Astrocyte (in vitro differentiated cells and primary cell): ENCODE measurements around the gene RXFP2. TPM values are rescaled to one million over a fixed set of nuclear protein-coding genes. Genes with fewer than 3 reads are reported as not detected.
A peak's percentile ranks its signal among the peaks of the same experiment; 100 is the strongest.

Source experiments
- DNase-seq: peaks from one replicate; pipeline ENCODE4 v3.0.0-alpha.2; 2010; ENCODE audit warnings: low read depth
- FAIRE-seq: peaks from 2 replicates; lab custom pipeline; 2011; peaks lifted over from hg19 to GRCh38; lab: Jason Lieb, UNC
- H2AFZ ChIP-seq: 2 replicates; pipeline ENCODE4 v1.6.0; 2012; ENCODE audit warnings: low read depth, low read length, inconsistent platforms
- H3K27ac ChIP-seq: 2 replicates; pipeline ENCODE4 v1.5.1; 2011; ENCODE audit warnings: low read depth, low read length, inconsistent platforms
- H3K27me3 ChIP-seq: 2 replicates; pipeline ENCODE4 v1.6.0; 2011; ENCODE audit warnings: low read length, inconsistent platforms; ENCODE audit not compliant: insufficient read depth
- H3K36me3 ChIP-seq: 2 replicates; pipeline ENCODE4 v1.5.1; 2011; ENCODE audit warnings: low read length, inconsistent platforms; ENCODE audit not compliant: insufficient read depth
- H3K4me1 ChIP-seq: 2 replicates; pipeline ENCODE4 v1.5.1; 2011; ENCODE audit warnings: low read length, inconsistent platforms; ENCODE audit not compliant: insufficient read depth
- H3K4me2 ChIP-seq: 2 replicates; pipeline ENCODE4 v1.6.0; 2012; ENCODE audit warnings: low read length, inconsistent platforms
- H3K4me3 ChIP-seq: 2 replicates; pipeline ENCODE4 v1.5.1; 2011; ENCODE audit warnings: low read depth, mild to moderate bottlenecking, low read length, inconsistent platforms; ENCODE audit not compliant: insufficient read depth
- H3K79me2 ChIP-seq: 2 replicates; pipeline ENCODE4 v1.6.0; 2012; ENCODE audit warnings: mild to moderate bottlenecking, low read length, inconsistent platforms; ENCODE audit not compliant: insufficient read depth
- H3K9ac ChIP-seq: 2 replicates; pipeline ENCODE4 v1.6.0; 2012; ENCODE audit warnings: mild to moderate bottlenecking, low read length, inconsistent platforms
- H3K9me3 ChIP-seq: 2 replicates; pipeline ENCODE4 v1.5.1; 2012; ENCODE audit warnings: low read depth, mild to moderate bottlenecking, low read length, inconsistent platforms; ENCODE audit not compliant: insufficient read depth
- H4K20me1 ChIP-seq: 2 replicates; pipeline ENCODE4 v1.6.0; 2012; ENCODE audit warnings: low read length, inconsistent platforms; ENCODE audit not compliant: insufficient read depth
- H3K27ac Mint-ChIP-seq: one replicate; pipeline ENCODE4 v1.8.0; 2021; ENCODE audit warnings: mild to moderate bottlenecking, mixed read lengths; ENCODE audit not compliant: unreplicated experiment
- H3K27me3 Mint-ChIP-seq: one replicate; pipeline ENCODE4 v1.8.0; 2021; ENCODE audit warnings: low read depth, mixed read lengths; ENCODE audit not compliant: unreplicated experiment
- H3K36me3 Mint-ChIP-seq: one replicate; pipeline ENCODE4 v1.8.0; 2021; ENCODE audit warnings: low read depth, mixed read lengths; ENCODE audit not compliant: unreplicated experiment
- H3K4me1 Mint-ChIP-seq: one replicate; pipeline ENCODE4 v1.8.0; 2021; ENCODE audit warnings: low read depth, mixed read lengths; ENCODE audit not compliant: unreplicated experiment
- H3K4me3 Mint-ChIP-seq: one replicate; pipeline ENCODE4 v1.8.0; 2021; ENCODE audit warnings: mild to moderate bottlenecking, moderate library complexity, mixed read lengths; ENCODE audit not compliant: unreplicated experiment
- H3K9me3 Mint-ChIP-seq: one replicate; pipeline ENCODE4 v1.8.0; 2021; ENCODE audit warnings: mild to moderate bottlenecking, mixed read lengths; ENCODE audit not compliant: unreplicated experiment
- CTCF ChIP-seq: IDR thresholded peaks from 2 replicates; pipeline ENCODE4 v1.5.1; 2011; ENCODE audit warnings: low read depth, mild to moderate bottlenecking, inconsistent platforms, low read length, moderate library complexity; ENCODE audit not compliant: insufficient read depth
- EZH2 ChIP-seq: IDR thresholded peaks from 2 replicates; pipeline ENCODE4 v1.6.1; 2012; ENCODE audit warnings: mild to moderate bottlenecking, low read length, inconsistent platforms; ENCODE audit not compliant: insufficient read depth
- total RNA-seq: library from RNA; stranded (reverse); gene quantifications from 2 replicates; pipeline ENCODE4 v1.2.1, GENCODE V29; 2021

Gene RXFP2
- total RNA-seq, 1 donor from 2014 or later, result not detected

DNA sequence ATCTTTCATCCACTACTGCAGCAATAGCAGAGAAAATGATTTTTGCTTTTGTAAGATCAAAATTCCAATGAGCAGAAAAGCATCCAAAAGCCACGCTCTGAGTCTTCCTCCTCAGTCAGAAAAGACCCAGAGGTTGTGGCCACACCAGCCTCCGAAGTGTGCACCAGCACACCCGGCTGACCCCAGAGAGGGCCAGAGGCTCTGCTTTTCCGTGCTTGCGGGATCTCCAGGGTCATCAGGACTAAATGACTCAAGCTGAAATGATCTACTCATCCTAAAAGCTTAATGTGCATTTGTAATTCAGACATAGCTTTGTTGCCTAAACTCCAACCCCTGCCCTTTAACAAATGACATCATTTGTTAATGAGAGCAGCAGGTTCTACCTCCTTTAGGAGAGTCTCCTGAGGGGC, 16.5 kb downstream of the RXFP2 start:
- Histone ChIP-seq H4K20me1 (no peaks in the 10 kb centered on the region), H3K9me3 (no peaks in the 10 kb centered on the region), H3K79me2 (no peaks in the 10 kb centered on the region), H3K9ac (peak overlapping the region; percentile 66), H3K4me1 (peaks cover 16% of the 10 kb centered on the region), H3K4me3 (peak overlapping the region; percentile 9), H3K36me3 (no peaks in the 10 kb centered on the region), H3K27ac (peak overlapping the region; percentile 93), H2AFZ (no peak overlapping the region), H3K27me3 (no peaks in the 10 kb centered on the region), H3K4me2 (peak overlapping the region; percentile 66)
- TF ChIP-seq CTCF (no peak), EZH2 (no peak)
- no peaks in the 10 kb centered on the region for H3K27me3 Mint-ChIP-seq
- H3K9me3 Mint-ChIP-seq, result no peaks in the 10 kb centered on the region
- no peaks in the 10 kb centered on the region for H3K36me3 Mint-ChIP-seq
- DNase-seq (peak; percentile 66), FAIRE-seq (no peak)
- H3K4me3 Mint-ChIP-seq, result peak overlapping the region; percentile 28
- H3K27ac Mint-ChIP-seq, result peak overlapping the region; percentile 98
- H3K4me1 Mint-ChIP-seq, result peaks cover 24% of the 10 kb centered on the region

DNA sequence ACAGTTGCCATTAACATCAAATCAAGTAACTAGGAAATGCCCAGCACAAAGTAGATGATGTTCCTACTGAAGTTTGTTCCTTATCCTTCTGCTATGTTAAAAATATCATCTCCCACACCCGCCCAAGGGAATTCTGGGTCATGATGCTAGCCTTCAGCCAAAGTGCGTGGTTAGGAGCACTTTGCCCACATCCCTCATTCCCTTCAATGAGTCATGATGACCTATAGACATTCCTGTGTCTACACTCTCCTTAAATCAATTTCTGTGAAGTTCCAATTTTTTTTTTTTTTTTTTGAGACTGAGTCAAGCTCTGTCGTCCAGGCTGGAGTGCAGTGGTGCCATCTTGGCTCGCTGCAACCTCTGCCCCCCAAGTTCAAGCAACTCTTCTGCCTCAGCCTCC, 17.0 kb downstream of the RXFP2 start:
- Mint-ChIP-seq H3K4me3 (no peak overlapping the region), H3K27me3 (no peaks in the 10 kb centered on the region), H3K36me3 (no peaks in the 10 kb centered on the region), H3K4me1 (peaks cover 22% of the 10 kb centered on the region), H3K27ac (peak overlapping the region; percentile 98), H3K9me3 (no peaks in the 10 kb centered on the region)
- H3K9me3 ChIP-seq, result no peaks in the 10 kb centered on the region
- H3K4me1 ChIP-seq, result peaks cover 15% of the 10 kb centered on the region
- TF ChIP-seq EZH2 (no peak), CTCF (no peak)
- peak overlapping the region; percentile 66 for H3K4me2 ChIP-seq
- peak overlapping the region; percentile 9 for H3K4me3 ChIP-seq
- H3K27me3 ChIP-seq, result no peaks in the 10 kb centered on the region
- H2AFZ ChIP-seq, result no peak overlapping the region
- DNase-seq (peak; percentile 94), FAIRE-seq (peak; percentile 80)
- no peaks in the 10 kb centered on the region for H4K20me1 ChIP-seq
- H3K36me3 ChIP-seq, result no peaks in the 10 kb centered on the region
- H3K79me2 ChIP-seq, result no peaks in the 10 kb centered on the region
- H3K27ac ChIP-seq, result peak overlapping the region; percentile 93
- H3K9ac ChIP-seq, result peak overlapping the region; percentile 66

DNA sequence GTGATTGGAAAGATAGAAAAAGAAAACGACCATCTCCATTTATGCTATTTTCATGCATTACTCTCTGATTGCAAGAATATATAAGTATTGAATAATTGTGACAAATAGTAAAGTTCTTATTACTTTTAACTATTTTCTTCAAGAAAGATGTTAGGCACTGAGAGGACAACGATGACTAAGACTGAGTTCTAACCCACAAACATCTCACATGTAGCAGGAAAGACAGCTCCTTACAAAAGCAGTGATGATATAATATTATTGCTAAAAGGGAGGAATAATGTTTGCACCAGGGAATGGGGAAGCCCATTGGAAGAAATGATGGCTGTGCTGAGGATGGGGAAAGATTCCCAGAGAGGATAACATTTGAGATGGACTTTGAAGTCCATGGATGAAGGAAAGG, 22.6 kb downstream of the RXFP2 start:
- Histone ChIP-seq H4K20me1 (no peaks in the 10 kb centered on the region), H3K36me3 (no peaks in the 10 kb centered on the region), H3K4me1 (peaks cover 20% of the 10 kb centered on the region), H3K27ac (no peak overlapping the region), H3K27me3 (no peaks in the 10 kb centered on the region), H3K4me2 (no peak overlapping the region), H2AFZ (no peak overlapping the region), H3K9me3 (no peaks in the 10 kb centered on the region), H3K79me2 (no peaks in the 10 kb centered on the region), H3K4me3 (no peak overlapping the region), H3K9ac (no peak overlapping the region)
- TF ChIP-seq EZH2, result no peak
- no peak for TF ChIP-seq CTCF
- Mint-ChIP-seq H3K4me1 (peaks cover 23% of the 10 kb centered on the region), H3K36me3 (no peaks in the 10 kb centered on the region), H3K9me3 (no peaks in the 10 kb centered on the region), H3K27me3 (no peaks in the 10 kb centered on the region), H3K4me3 (no peak overlapping the region), H3K27ac (no peak overlapping the region)
- DNase-seq (peak; percentile 45), FAIRE-seq (no peak)
